Brain microvascular endothelial cell (primary cell): Measurements from ENCODE around the gene CREBRF.

Experiments used
- DNase-seq: peaks from one replicate; pipeline ENCODE4 v3.0.0-alpha.2; 2020
- H3K27ac ChIP-seq: fragments of 250-450 bp; sonication (Bioruptor Pico); 2 replicates; pipeline ENCODE4 v1.5.1; 2020; ENCODE audit warnings: mild to moderate bottlenecking, moderate library complexity
- H3K27me3 ChIP-seq: fragments of 250-450 bp; sonication (Bioruptor Pico); replicated peaks from 2 replicates; pipeline ENCODE4 v1.5.1; 2020; ENCODE audit warnings: mild to moderate bottlenecking
- H3K36me3 ChIP-seq: fragments of 250-450 bp; sonication (Bioruptor Pico); replicated peaks from 2 replicates; pipeline ENCODE4 v1.5.1; 2020; ENCODE audit warnings: mild to moderate bottlenecking
- H3K4me3 ChIP-seq: 2 replicates; pipeline ENCODE4 v1.5.1; 2011; ENCODE audit warnings: low read depth, mild to moderate bottlenecking, control low read depth, low read length, moderate library complexity
- in situ Hi-C: cut with HindIII; loops from 2 replicates; pipeline ENCODE4 v1.10.0; 2017; ENCODE audit warnings: low sequenced_read_pairs, low pct_ligation_motif_present
- TF ChIP-seq, protein P1 (sequence below): IDR thresholded peaks from 2 replicates; pipeline ENCODE4 v1.5.1; 2011; ENCODE audit warnings: low read depth, mild to moderate bottlenecking, moderate library complexity, low read length, control low read depth, inconsistent platforms; ENCODE audit errors: missing control alignments

The CREBRF gene

DNA sequence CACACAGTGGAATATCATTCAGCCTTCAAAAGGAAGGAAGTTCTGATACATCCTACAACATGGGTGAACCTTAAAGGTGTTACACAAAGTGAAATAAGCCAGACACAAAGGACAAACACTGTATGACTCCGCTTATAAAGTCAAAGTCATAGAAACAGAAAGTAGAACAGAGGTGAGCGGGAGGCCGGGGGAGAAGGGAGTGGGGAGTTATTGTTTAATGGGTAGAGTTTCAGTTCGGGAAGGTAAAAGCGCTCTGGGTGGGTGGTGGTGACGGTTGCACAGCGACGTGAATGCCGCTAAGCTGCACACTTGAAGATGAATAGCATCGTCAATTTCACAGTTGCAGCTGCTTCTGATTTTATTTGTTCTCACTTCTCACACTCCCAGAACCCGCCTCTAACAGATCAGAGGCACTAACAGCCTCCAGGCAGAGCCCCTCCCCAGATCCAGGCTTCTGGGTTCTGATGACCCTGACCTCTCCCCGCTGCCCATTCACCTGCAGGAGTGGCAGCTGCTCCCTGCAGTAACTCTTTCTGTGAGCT, 122.3 kb downstream of the CREBRF start:
- Histone ChIP-seq H3K27me3 (no peaks in the 10 kb centered on the region), H3K27ac (no peak overlapping the region), H3K36me3 (no peaks in the 10 kb centered on the region), H3K4me3 (no peak overlapping the region)
- TF ChIP-seq, protein P1, sequence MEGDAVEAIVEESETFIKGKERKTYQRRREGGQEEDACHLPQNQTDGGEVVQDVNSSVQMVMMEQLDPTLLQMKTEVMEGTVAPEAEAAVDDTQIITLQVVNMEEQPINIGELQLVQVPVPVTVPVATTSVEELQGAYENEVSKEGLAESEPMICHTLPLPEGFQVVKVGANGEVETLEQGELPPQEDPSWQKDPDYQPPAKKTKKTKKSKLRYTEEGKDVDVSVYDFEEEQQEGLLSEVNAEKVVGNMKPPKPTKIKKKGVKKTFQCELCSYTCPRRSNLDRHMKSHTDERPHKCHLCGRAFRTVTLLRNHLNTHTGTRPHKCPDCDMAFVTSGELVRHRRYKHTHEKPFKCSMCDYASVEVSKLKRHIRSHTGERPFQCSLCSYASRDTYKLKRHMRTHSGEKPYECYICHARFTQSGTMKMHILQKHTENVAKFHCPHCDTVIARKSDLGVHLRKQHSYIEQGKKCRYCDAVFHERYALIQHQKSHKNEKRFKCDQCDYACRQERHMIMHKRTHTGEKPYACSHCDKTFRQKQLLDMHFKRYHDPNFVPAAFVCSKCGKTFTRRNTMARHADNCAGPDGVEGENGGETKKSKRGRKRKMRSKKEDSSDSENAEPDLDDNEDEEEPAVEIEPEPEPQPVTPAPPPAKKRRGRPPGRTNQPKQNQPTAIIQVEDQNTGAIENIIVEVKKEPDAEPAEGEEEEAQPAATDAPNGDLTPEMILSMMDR = no peak
- DNase-seq = no peak
- in situ Hi-C loops = no loop called here

DNA sequence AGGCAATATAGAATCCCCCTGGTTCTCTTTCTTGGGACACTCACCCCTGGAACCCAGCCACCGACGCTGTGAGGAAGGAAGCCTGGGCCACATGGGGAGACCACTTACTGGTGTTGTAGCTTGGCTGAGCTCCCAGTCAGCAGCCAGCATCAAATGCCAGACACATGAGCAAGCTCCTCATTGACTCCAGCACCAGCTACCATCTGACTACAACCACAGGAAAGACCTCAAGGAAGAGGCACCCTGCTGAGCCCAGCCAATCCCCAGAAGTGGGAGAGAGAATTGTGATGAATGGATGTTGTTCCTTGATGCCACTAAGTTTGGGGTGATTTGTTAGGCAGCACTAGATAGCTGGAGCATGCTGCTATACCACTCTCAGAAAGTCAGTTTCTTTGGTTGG, 124.2 kb downstream of the CREBRF start:
- H3K4me3 ChIP-seq = no peak overlapping the region
- TF ChIP-seq, protein P1 = no peak
- H3K36me3 ChIP-seq = no peaks in the 10 kb centered on the region
- peak; percentile 43 for DNase-seq
- no peaks in the 10 kb centered on the region for H3K27me3 ChIP-seq
- in situ Hi-C loops = no loop called here
- H3K27ac ChIP-seq = no peak overlapping the region

DNA sequence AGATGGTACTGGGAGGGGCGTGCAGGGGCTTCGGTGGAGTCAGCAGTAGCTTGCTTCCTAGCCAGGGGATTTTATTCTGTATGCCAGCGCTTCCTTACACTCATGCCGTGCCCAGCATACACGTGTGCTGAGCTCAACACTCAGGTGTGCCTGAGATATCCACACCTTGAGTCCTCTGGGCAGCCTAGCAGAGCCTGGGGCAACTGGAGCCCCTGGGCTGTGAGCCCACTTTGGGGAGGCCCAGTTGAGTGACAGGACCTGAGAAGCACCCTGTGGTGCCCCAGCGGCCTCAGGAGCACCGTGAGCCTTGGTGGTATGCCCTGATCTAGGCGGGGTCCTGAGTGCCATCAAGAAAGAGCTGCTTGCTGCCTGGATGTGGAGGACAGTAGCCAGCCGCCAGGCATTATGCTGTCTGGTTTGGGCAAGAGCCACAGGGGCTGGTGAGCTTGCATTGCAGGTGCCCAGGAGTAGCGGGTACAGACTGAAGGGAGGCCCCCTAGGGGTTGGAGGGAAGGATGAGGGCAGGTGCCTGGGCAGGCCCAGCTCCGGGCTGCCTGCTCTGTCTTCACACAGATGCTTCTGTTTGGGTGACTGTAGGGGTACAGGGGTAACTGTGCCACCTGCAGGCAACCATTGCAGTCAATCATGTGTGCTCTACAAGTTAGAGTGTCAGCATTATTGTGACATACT, 131.0 kb downstream of the CREBRF start:
- no peak overlapping the region for H3K4me3 ChIP-seq
- TF ChIP-seq, protein P1 = peak; percentile 16
- no peak overlapping the region for H3K27ac ChIP-seq
- no peaks in the 10 kb centered on the region for H3K27me3 ChIP-seq
- in situ Hi-C loops = no loop called here
- no peaks in the 10 kb centered on the region for H3K36me3 ChIP-seq
- no peak for DNase-seq

DNA sequence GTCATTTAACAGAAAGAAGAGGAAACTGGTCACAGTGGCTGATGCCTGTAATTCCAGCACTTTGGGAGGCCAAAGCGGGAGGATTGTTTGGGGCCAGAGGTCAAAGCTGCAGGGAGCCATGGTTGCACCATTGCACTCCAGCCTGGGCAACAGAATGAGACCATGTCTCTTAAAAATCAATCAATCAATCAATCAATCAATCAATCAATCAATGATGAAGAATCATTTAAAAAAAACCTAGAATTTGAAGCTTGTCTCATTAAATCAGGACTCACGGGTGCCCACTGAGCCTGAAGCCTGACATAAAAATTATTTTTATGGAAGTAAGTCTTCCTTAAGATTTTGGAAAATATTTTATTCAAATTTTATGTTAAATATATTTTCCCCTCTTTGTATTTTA, 132.1 kb downstream of the CREBRF start:
- no peaks in the 10 kb centered on the region for H3K27me3 ChIP-seq
- H3K4me3 ChIP-seq = no peak overlapping the region
- in situ Hi-C loops = no loop called here
- H3K27ac ChIP-seq = no peak overlapping the region
- TF ChIP-seq, protein P1 = no peak
- no peak for DNase-seq
- no peaks in the 10 kb centered on the region for H3K36me3 ChIP-seq
